GM19328 (cell line): ENCODE measurements around the gene PAX7.

Experiments used
- ATAC-seq: cut with Tn5 transposase; IDR thresholded peaks from one replicate; pipeline ENCODE4 v1.9.1; 2021; ENCODE audit warnings: mild to moderate bottlenecking, moderate library complexity; ENCODE audit not compliant: unreplicated experiment

PAX7 gene

DNA sequence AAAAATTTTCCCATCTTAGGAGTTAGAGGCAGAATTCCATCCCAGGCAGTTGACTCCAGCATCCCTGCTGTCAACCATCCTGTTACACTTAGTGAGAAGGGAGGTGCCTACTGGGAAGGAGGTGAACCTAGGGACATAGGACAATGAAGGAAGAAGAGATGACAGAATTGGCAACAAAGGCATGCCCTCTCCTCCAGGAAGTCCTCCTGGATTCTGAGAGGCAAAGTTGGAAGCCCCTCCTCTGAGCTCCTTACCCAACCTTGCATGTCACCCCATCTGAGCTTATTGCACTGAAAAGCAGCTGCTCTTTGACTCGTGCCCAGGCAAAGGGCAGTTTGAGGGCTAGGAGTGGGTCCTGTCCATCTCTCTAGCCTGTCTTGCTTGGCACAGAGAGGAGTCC, 66.9 kb downstream of the PAX7 start:
- ATAC-seq = no peak

DNA sequence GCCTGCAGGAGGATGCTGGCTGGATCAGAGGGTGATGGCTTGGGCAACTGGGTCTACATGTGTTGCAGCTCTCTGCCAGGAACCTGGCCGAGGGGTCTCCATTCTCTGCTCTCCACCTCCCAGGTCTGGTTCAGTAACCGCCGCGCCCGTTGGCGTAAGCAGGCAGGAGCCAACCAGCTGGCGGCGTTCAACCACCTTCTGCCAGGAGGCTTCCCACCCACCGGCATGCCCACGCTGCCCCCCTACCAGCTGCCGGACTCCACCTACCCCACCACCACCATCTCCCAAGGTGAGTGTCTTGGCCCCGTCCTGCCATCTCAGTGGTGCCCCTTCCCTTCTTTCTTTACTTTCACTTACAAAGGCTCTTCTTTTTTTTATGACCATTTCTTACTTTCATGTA, 69.9 kb downstream of the PAX7 start:
- no peak for ATAC-seq

GRCh38 chr1:18701183-18701582, 70.5 kb downstream of the PAX7 start:
- ATAC-seq = no peak

DNA sequence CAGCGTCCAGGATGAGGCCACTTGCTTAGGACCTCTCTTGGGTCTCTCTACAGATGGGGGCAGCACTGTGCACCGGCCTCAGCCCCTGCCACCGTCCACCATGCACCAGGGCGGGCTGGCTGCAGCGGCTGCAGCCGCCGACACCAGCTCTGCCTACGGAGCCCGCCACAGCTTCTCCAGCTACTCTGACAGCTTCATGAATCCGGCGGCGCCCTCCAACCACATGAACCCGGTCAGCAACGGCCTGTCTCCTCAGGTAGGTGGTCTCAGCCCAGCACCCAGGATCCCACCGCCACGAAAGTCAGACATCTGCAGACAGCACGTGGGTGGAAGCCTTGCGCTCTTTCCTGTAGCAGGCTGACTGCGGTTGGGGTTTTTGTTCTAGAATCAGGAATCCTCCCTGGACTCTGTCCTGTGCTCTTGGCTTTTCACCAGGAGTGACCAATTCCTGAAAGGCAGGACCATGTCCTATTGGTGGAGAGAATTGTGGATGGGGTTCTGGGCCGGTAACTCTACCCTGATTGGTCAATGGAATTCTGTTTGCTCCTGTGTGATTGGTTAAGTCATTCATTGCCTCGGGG, 72.5 kb downstream of the PAX7 start:
- no peak for ATAC-seq

- ATAC-seq = no peak
Observed at GRCh38 chr1:18705811-18706210, 75.2 kb downstream of the PAX7 start.

- no peak for ATAC-seq
Observed at GRCh38 chr1:18707696-18708257, 77.1 kb downstream of the PAX7 start.

GRCh38 chr1:18710002-18710401, 79.4 kb downstream of the PAX7 start:
- no peak for ATAC-seq

- ATAC-seq = no peak
Observed at GRCh38 chr1:18711003-18711402, 80.4 kb downstream of the PAX7 start.

- ATAC-seq = no peak
Observed at GRCh38 chr1:18711536-18712251, 81.0 kb downstream of the PAX7 start.

- no peak for ATAC-seq
Observed at GRCh38 chr1:18712252-18712600, 81.6 kb downstream of the PAX7 start.

GRCh38 chr1:18714404-18715175, 83.9 kb downstream of the PAX7 start:
- no peak for ATAC-seq

DNA sequence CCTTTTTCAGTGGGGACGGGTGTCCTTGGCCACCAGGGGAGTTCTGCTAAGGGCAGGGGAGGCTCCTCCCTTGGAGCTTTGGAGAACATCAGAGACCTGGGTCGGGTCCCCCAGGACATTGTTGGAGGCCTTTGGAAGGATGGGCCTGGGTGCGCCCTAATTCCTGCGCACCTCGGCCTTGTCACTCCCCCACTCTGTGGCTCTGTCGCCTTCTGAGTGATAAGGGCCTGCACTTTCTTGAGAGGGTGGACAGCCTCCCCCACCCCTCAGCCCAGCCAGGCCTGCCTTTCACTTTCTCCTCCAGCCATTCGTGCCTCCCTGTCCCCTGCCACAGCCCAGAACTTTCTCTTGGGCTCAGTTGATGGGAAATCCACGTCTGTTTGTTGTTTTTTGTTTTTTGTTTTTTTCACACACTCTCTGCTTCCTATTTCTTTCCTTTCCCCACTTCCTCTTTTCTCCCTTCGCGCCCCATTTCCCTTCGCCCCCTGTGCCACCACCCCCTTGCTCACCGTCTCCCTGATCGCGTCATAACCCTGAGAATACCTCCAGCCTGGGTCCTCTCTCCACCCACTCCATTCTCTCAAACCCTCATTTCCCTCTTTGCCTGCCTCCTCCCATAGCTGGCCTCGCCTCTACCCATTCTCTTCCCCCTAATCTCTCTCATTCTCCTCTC, 85.6 kb downstream of the PAX7 start:
- no peak for ATAC-seq

DNA sequence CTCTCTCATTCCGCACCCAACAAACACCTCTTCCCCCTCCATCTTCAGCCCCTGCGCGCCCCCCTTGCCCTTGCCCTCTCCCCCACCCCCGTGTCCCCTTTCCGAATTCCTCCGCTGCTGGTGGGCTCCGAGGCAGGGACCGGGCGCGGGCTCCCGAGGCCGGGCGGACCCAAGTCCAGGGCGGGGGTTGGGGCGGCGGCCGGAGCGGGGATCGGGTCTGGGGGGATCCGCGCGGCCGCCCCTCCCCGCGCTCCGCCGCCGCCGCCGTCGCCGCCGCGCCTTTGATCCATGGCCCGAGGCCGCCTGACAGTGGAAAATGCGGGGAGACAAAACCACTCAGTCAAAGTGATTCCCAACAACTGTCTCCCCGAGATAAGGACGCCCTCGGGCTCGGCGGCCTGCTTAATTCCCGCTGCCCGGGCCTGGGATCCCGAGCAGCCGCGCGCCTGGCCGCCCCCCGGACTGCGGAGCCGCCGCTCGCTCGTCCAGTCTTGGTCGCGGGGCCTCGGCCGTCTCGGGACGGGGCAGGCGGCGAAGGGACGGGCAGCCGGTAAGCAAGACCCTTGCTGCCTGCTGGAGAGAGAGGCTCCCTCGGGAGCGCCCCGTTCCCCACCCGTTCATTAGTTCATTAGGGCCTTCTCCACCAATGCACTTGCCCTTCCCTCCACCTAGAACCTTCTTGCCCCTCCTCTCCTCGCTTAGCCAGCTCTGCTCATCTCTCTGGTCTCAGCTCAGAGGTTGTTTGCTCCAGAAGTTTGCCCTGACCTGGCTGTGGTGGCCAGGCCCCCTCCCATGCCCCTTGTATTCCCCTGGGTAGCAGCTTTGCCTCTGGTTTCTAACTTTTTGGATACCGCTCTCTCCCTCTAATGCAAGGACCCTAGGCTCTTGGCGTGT, 86.4 kb downstream of the PAX7 start:
- ATAC-seq = no peak

DNA sequence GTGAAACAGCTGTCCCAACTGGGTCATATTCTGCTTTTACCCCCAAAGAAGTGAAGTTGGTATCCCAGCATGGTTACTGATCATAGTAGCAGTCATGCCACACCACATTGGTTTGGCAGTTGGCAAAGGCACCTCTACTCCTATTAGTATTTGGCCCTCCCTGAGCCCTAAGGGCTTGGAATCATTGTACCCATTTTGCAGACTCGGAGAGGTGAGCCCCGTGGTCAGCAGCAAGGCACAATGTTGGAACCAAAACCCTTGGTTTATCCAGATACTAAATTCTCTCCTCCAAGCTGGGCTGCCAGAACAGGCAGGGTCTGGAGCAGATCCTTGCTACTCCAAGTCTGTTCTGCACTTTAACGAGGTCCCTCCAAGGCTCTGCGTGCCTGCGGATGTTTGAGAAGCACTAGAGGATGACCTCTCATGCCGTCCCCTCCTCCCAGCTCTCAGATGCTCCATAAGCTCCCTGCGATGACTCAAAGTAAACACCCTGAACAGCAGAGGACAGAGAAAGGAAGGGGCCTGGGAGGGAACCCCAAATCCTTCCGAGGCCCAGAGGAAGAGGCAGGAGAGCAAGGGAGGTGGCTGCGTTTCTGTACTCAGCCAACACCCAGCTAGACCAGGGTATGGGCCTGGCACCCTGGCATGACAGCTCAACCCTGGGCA, 89.3 kb downstream of the PAX7 start:
- no peak for ATAC-seq

GRCh38 chr1:18721041-18721440, 90.4 kb downstream of the PAX7 start:
- ATAC-seq = no peak

- no peak for ATAC-seq
Observed at GRCh38 chr1:18721776-18722175, 91.1 kb downstream of the PAX7 start.

DNA sequence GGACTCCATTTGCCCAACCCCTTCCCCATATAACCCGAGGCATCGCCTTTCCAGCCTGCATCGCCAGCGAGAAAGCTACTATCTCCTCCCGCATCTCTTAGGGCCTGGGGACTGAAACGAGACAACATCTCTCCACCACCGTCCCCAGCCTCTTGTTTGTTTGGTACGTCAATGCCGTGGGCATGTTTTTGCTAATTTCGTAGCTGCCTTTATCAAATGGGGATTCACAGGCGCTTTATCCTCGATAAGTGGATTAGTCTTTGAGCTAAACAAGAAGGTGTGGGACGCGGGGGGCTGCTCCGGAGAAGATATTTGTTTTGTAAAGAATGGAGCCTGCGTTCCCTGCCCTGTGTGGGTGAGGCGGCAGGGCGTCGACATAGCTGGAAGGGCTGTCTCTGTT, 91.6 kb downstream of the PAX7 start:
- ATAC-seq = no peak

- no peak for ATAC-seq
Observed at GRCh38 chr1:18723206-18723605, 92.6 kb downstream of the PAX7 start.

- no peak for ATAC-seq
Observed at GRCh38 chr1:18723701-18724411, 93.2 kb downstream of the PAX7 start.
